Fibroblast of villous mesenchyme (primary cell): Measurements from ENCODE around the gene HBP1. TPM values are rescaled to one million over a fixed set of nuclear protein-coding genes. Genes with fewer than 3 reads are reported as not detected.

Experiments
- DNase-seq: peaks from one replicate; pipeline ENCODE4 v3.0.0-alpha.2; 2010; ENCODE audit warnings: low read depth
- H3K4me3 ChIP-seq: 2 replicates; pipeline ENCODE4 v1.5.1; 2011; ENCODE audit warnings: low read depth, mild to moderate bottlenecking, low read length
- CTCF ChIP-seq: IDR thresholded peaks from 2 replicates; pipeline ENCODE4 v1.5.1; 2012; ENCODE audit warnings: low read depth, mild to moderate bottlenecking, low read length; ENCODE audit not compliant: insufficient read depth
- total RNA-seq: library from RNA; depleted of rRNA; stranded (reverse); fragments of >200 nt; gene quantifications from 2 replicates; pipeline ENCODE4 v1.2.3, GENCODE V29; 2012

Gene HBP1
- total RNA-seq, 1 donor = 66.9 TPM

GRCh38 chr7:107164092-107164491, 4.7 kb upstream of the HBP1 start:
- no peak for TF ChIP-seq CTCF
- no peak overlapping the region for H3K4me3 ChIP-seq
- no peak for DNase-seq

GRCh38 chr7:107165341-107165740, 3.5 kb upstream of the HBP1 start:
- H3K4me3 ChIP-seq = no peak overlapping the region
- no peak for DNase-seq
- TF ChIP-seq CTCF = no peak

- H3K4me3 ChIP-seq = peak overlapping the region; percentile 68
- DNase-seq = no peak
- TF ChIP-seq CTCF = no peak
Measured at GRCh38 chr7:107166736-107167426, 1.9 kb upstream of the HBP1 start.

GRCh38 chr7:107167483-107168232, 1.1 kb upstream of the HBP1 start:
- TF ChIP-seq CTCF = peak; percentile 51
- peak overlapping the region; percentile 68 for H3K4me3 ChIP-seq
- DNase-seq = peak; percentile 93

GRCh38 chr7:107169120-107170050, 582 bp downstream of the HBP1 start:
- DNase-seq = peak; percentile 98
- peak overlapping the region; percentile 84 for H3K4me3 ChIP-seq
- no peak for TF ChIP-seq CTCF

GRCh38 chr7:107170051-107170915, 1.5 kb downstream of the HBP1 start:
- no peak for TF ChIP-seq CTCF
- peak overlapping the region; percentile 84 for H3K4me3 ChIP-seq
- no peak for DNase-seq
